ENCODE results near the gene ALLC.
"Not testable (repeated sequence)": the region's sequence is repeated elsewhere in the genome, so short reads cannot be mapped to it uniquely, and the experiment has no call there.

The ALLC gene

GRCh38 chr2:3614743-3615142 is 43.3 kb upstream of the ALLC start:
- H2BK15ac ChIP-seq (ENCODE audit: low read depth, poor library complexity, severe bottlenecking); H4K8ac ChIP-seq (ENCODE audit: low read length); H4K91ac ChIP-seq (ENCODE audit: low read length); H3K18ac ChIP-seq (ENCODE audit: low read depth in 1 of 2, low read length in 2 of 2); H3K9me3 ChIP-seq (ENCODE audit: control insufficient read depth, low read length); H3K4me1 ChIP-seq (ENCODE audit: control insufficient read depth, insufficient read depth, low read depth, low read length); H3K4me3 ChIP-seq (ENCODE audit: insufficient read depth in 1 of 2, low read depth in 1 of 2, low read length in 2 of 2); H2AK5ac ChIP-seq (ENCODE audit: low read length, severe bottlenecking); H3K4me2 ChIP-seq (ENCODE audit: low read length, poor library complexity, severe bottlenecking); H3K79me1 ChIP-seq (replicated peaks; ENCODE audit: low read length, poor library complexity, severe bottlenecking); H3K27ac ChIP-seq (ENCODE audit: low read length, poor library complexity, severe bottlenecking); H2BK120ac ChIP-seq (ENCODE audit: low read depth, low read length); H2BK5ac ChIP-seq (ENCODE audit: low read depth, low read length, poor library complexity, severe bottlenecking); H3K9ac ChIP-seq (ENCODE audit: low read length); H2BK12ac ChIP-seq (ENCODE audit: low read length in 2 of 2); H2AFZ ChIP-seq (ENCODE audit: low read depth, low read length); DNase-seq; H3K27me3 ChIP-seq (ENCODE audit: control insufficient read depth in 1 of 2, insufficient read depth in 1 of 2, low read length in 2 of 2); H3K14ac ChIP-seq (ENCODE audit: low read length in 2 of 2); H3K4ac ChIP-seq (ENCODE audit: low read depth in 1 of 2, low read length in 2 of 2); H3K36me3 ChIP-seq (ENCODE audit: control insufficient read depth in 1 of 2, insufficient read depth in 2 of 2, low read depth in 1 of 2, low read length in 2 of 2); H3K23ac ChIP-seq (ENCODE audit: low read length in 2 of 2): not testable (repeated sequence)
- WGBS = 47% methylated on average over 2 of the region's 2 CpGs

- WGBS = 96% methylated on average over 18 of the region's 46 CpGs
- H3K27me3 ChIP-seq (ENCODE audit: control insufficient read depth in 1 of 2, insufficient read depth in 1 of 2, low read length in 2 of 2); H2BK5ac ChIP-seq (ENCODE audit: low read depth, low read length, poor library complexity, severe bottlenecking); H3K4ac ChIP-seq (ENCODE audit: low read depth in 1 of 2, low read length in 2 of 2); H2BK120ac ChIP-seq (ENCODE audit: low read depth, low read length); H3K27ac ChIP-seq (ENCODE audit: low read length, poor library complexity, severe bottlenecking); H3K4me3 ChIP-seq (ENCODE audit: insufficient read depth in 1 of 2, low read depth in 1 of 2, low read length in 2 of 2); H3K9ac ChIP-seq (ENCODE audit: low read length); H3K4me2 ChIP-seq (ENCODE audit: low read length, poor library complexity, severe bottlenecking); H2AK5ac ChIP-seq (ENCODE audit: low read length, severe bottlenecking); H3K4me1 ChIP-seq (ENCODE audit: control insufficient read depth, insufficient read depth, low read depth, low read length); H3K9me3 ChIP-seq (ENCODE audit: control insufficient read depth, low read length); H3K18ac ChIP-seq (ENCODE audit: low read depth in 1 of 2, low read length in 2 of 2); DNase-seq; H2BK12ac ChIP-seq (ENCODE audit: low read length in 2 of 2); H2BK15ac ChIP-seq (ENCODE audit: low read depth, poor library complexity, severe bottlenecking); H4K91ac ChIP-seq (ENCODE audit: low read length); H3K79me1 ChIP-seq (replicated peaks; ENCODE audit: low read length, poor library complexity, severe bottlenecking); H3K23ac ChIP-seq (ENCODE audit: low read length in 2 of 2); H3K36me3 ChIP-seq (ENCODE audit: control insufficient read depth in 1 of 2, insufficient read depth in 2 of 2, low read depth in 1 of 2, low read length in 2 of 2); H3K14ac ChIP-seq (ENCODE audit: low read length in 2 of 2); H4K8ac ChIP-seq (ENCODE audit: low read length); H2AFZ ChIP-seq (ENCODE audit: low read depth, low read length): not testable (repeated sequence)
Observed at GRCh38 chr2:3615541-3616200, 42.3 kb upstream of the ALLC start.

GRCh38 chr2:3616435-3617197 is 41.4 kb upstream of the ALLC start:
- not testable (repeated sequence) for H2AK5ac ChIP-seq (ENCODE audit: low read length, severe bottlenecking); H3K4me3 ChIP-seq (ENCODE audit: insufficient read depth in 1 of 2, low read depth in 1 of 2, low read length in 2 of 2); H2AFZ ChIP-seq (ENCODE audit: low read depth, low read length); H3K4me2 ChIP-seq (ENCODE audit: low read length, poor library complexity, severe bottlenecking); H3K27ac ChIP-seq (ENCODE audit: low read length, poor library complexity, severe bottlenecking); H3K23ac ChIP-seq (ENCODE audit: low read length in 2 of 2); H3K4me1 ChIP-seq (ENCODE audit: control insufficient read depth, insufficient read depth, low read depth, low read length); H3K14ac ChIP-seq (ENCODE audit: low read length in 2 of 2); H3K4ac ChIP-seq (ENCODE audit: low read depth in 1 of 2, low read length in 2 of 2); H3K9ac ChIP-seq (ENCODE audit: low read length); H2BK15ac ChIP-seq (ENCODE audit: low read depth, poor library complexity, severe bottlenecking); H3K9me3 ChIP-seq (ENCODE audit: control insufficient read depth, low read length); H2BK5ac ChIP-seq (ENCODE audit: low read depth, low read length, poor library complexity, severe bottlenecking); H2BK120ac ChIP-seq (ENCODE audit: low read depth, low read length); H3K18ac ChIP-seq (ENCODE audit: low read depth in 1 of 2, low read length in 2 of 2); H4K8ac ChIP-seq (ENCODE audit: low read length); H3K36me3 ChIP-seq (ENCODE audit: control insufficient read depth in 1 of 2, insufficient read depth in 2 of 2, low read depth in 1 of 2, low read length in 2 of 2); DNase-seq; H4K91ac ChIP-seq (ENCODE audit: low read length); H3K27me3 ChIP-seq (ENCODE audit: control insufficient read depth in 1 of 2, insufficient read depth in 1 of 2, low read length in 2 of 2); H2BK12ac ChIP-seq (ENCODE audit: low read length in 2 of 2); H3K79me1 ChIP-seq (replicated peaks; ENCODE audit: low read length, poor library complexity, severe bottlenecking)
- WGBS = 97% methylated on average over 22 of the region's 25 CpGs

- no peak overlapping the region for H3K9ac ChIP-seq (ENCODE audit: low read length)
- no peaks in the 10 kb centered on the region for H3K4me1 ChIP-seq (ENCODE audit: control insufficient read depth, insufficient read depth, low read depth, low read length)
- no peak overlapping the region for H2AK5ac ChIP-seq (ENCODE audit: low read length, severe bottlenecking)
- no peak overlapping the region for H4K8ac ChIP-seq (ENCODE audit: low read length)
- H3K4ac ChIP-seq (ENCODE audit: low read depth in 1 of 2, low read length in 2 of 2) = no peak overlapping the region
- H3K23ac ChIP-seq (ENCODE audit: low read length in 2 of 2) = no peak overlapping the region
- H3K4me3 ChIP-seq (ENCODE audit: insufficient read depth in 1 of 2, low read depth in 1 of 2, low read length in 2 of 2) = no peak overlapping the region
- no peak overlapping the region for H3K14ac ChIP-seq (ENCODE audit: low read length in 2 of 2)
- DNase-seq = no peak
- H2BK12ac ChIP-seq (ENCODE audit: low read length in 2 of 2) = no peak overlapping the region
- no peak overlapping the region for H2AFZ ChIP-seq (ENCODE audit: low read depth, low read length)
- 97% methylated on average over 21 of the region's 21 CpGs for WGBS
- H3K27me3 ChIP-seq (ENCODE audit: control insufficient read depth in 1 of 2, insufficient read depth in 1 of 2, low read length in 2 of 2) = no peaks in the 10 kb centered on the region
- no peak overlapping the region for H2BK5ac ChIP-seq (ENCODE audit: low read depth, low read length, poor library complexity, severe bottlenecking)
- no peaks in the 10 kb centered on the region for H3K79me1 ChIP-seq (replicated peaks; ENCODE audit: low read length, poor library complexity, severe bottlenecking)
- H2BK120ac ChIP-seq (ENCODE audit: low read depth, low read length) = no peak overlapping the region
- H3K4me2 ChIP-seq (ENCODE audit: low read length, poor library complexity, severe bottlenecking) = no peak overlapping the region
- no peak overlapping the region for H3K18ac ChIP-seq (ENCODE audit: low read depth in 1 of 2, low read length in 2 of 2)
- no peak overlapping the region for H2BK15ac ChIP-seq (ENCODE audit: low read depth, poor library complexity, severe bottlenecking)
- H4K91ac ChIP-seq (ENCODE audit: low read length) = no peak overlapping the region
- no peaks in the 10 kb centered on the region for H3K9me3 ChIP-seq (ENCODE audit: control insufficient read depth, low read length)
- no peaks in the 10 kb centered on the region for H3K36me3 ChIP-seq (ENCODE audit: control insufficient read depth in 1 of 2, insufficient read depth in 2 of 2, low read depth in 1 of 2, low read length in 2 of 2)
- H3K27ac ChIP-seq (ENCODE audit: low read length, poor library complexity, severe bottlenecking) = no peak overlapping the region
Observed at GRCh38 chr2:3617198-3617890, 40.7 kb upstream of the ALLC start.
